ENCODE measurements around the gene GRPEL1. TPM values are rescaled to one million over a fixed set of nuclear protein-coding genes. Genes with fewer than 3 reads are reported as not detected.

GRPEL1 gene
- total and polyA plus RNA-seq, 2 of the 13 experiments (the other 11 are each of a cell fraction or from before 2014, with no cell fraction given): 32.3 to 141 TPM

- Histone ChIP-seq H3K9ac (ENCODE audit: insufficient read depth, low read depth, low read length) (peak overlapping the region; percentile 95), H3K4me3 (replicated peaks in 1 of 3; ENCODE audit: insufficient read depth in 1 of 3, low read depth in 2 of 3, low read length in 3 of 3) (peak overlapping the region; percentile 78 to 99 (median 96)), H3K27ac (ENCODE audit: extremely low read length, insufficient read depth, low read length) (peak overlapping the region; percentile 77), H3K79me2 (ENCODE audit: insufficient read depth, low read length) (peaks cover 49% of the 10 kb centered on the region), H3K36me3 (replicated peaks in 1 of 2; ENCODE audit: control insufficient read depth in 1 of 2, insufficient read depth in 2 of 2, low read length in 2 of 2) (peaks cover 0 to 3% of the 10 kb centered on the region in 2 experiments; a peak in 2 of 5 replicates), H4K20me1 (ENCODE audit: insufficient read depth, low read length) (0 out of 2 replicates have a peak, but pooled peaks cover 12% of the 10 kb centered on the region), H3K4me2 (ENCODE audit: low read depth, low read length) (peak overlapping the region; percentile 96), H3K4me1 (ENCODE audit: insufficient read depth, low read length) (peaks cover 42% of the 10 kb centered on the region), H3K27me3 (ENCODE audit: control insufficient read depth in 1 of 2, insufficient read depth in 2 of 2, low read length in 2 of 2) (peaks cover 0 to 5% of the 10 kb centered on the region in 2 experiments; a peak in 1 of 5 replicates), H2AFZ (ENCODE audit: low read length) (no peak overlapping the region), H3K9me3 (ENCODE audit: low read length) (no peaks in the 10 kb centered on the region)
- WGBS (ENCODE audit: low lambda C conversion rate): 16% methylated on average over 23 of the region's 29 CpGs
- DNase-seq (ENCODE audit: low spot score) (no peak), ATAC-seq (peak; percentile 3; the same call in 2 of the 3 replicates), FAIRE-seq (no peak)
- ChIA-PET CTCF (ENCODE audit: low intra/inter-chr PET ratio, low total read pairs) (interaction anchor here (1.9 kb wide), 1 partner anchor 26 kb away, joined by 7 read pairs; no protein-coding TSS in a partner anchor), POLR2A (interaction anchor here (0.6 to 5.6 kb wide), 9 partner anchors 10 to 371 kb away, joined by 3 to 64 read pairs (median 5); partner anchors contain the start of gene GRPEL1)
- in situ Hi-C loops (cut with HindIII; ENCODE audit: extremely low pct_ligation_motif_present, low pct_unique_long_range_greater_than_20kb): no loop called here
- intact Hi-C loops (cut with micrococcal nuclease; ENCODE audit: unreplicated experiment): loop anchor here (10.0 kb wide), 1 partner anchor 140 kb away; the partner anchor contains the start of gene TBC1D14
- BruUV-seq (replicated peaks): no TSS peak
- TF ChIP-seq ZMYM2 (CRISPR knock-in tag; IDR thresholded peaks at IDR 0.05) (0 out of 2 replicates have a peak, but pooled peaks have one; percentile 12), ZNF501 (CRISPR knock-in tag; IDR thresholded peaks at IDR 0.05) (peak; percentile 42; the same call in 1 of the 2 replicates), MYPOP (CRISPR knock-in tag; IDR thresholded peaks at IDR 0.05) (0 out of 2 replicates have a peak, but pooled peaks have one; percentile 19), ZNF607 (CRISPR knock-in tag; IDR thresholded peaks at IDR 0.05; ENCODE audit: borderline replicate concordance) (0 out of 2 replicates have a peak, but pooled peaks have one; percentile 10), HNF1B (CRISPR knock-in tag; IDR thresholded peaks at IDR 0.05) (peak; percentile 51; the same call in 1 of the 2 replicates), ZNF333 (CRISPR knock-in tag; IDR thresholded peaks at IDR 0.05; ENCODE audit: borderline replicate concordance) (peak; percentile 16; the same call in 1 of the 2 replicates), FOXO1 (CRISPR knock-in tag; IDR thresholded peaks at IDR 0.05) (no peak), BCL3 (CRISPR knock-in tag; IDR thresholded peaks at IDR 0.05) (0 out of 2 replicates have a peak, but pooled peaks have one; percentile 11), ZNF138 (CRISPR knock-in tag; IDR thresholded peaks at IDR 0.05; ENCODE audit: low read depth) (0 out of 2 replicates have a peak, but pooled peaks have one; percentile 4), ZKSCAN8 (CRISPR knock-in tag; IDR thresholded peaks at IDR 0.05; ENCODE audit: borderline replicate concordance) (no peak), ZNF577 (CRISPR knock-in tag; IDR thresholded peaks at IDR 0.05; ENCODE audit: borderline replicate concordance, low read depth) (no peak)
- TF ChIP-seq, protein P1, sequence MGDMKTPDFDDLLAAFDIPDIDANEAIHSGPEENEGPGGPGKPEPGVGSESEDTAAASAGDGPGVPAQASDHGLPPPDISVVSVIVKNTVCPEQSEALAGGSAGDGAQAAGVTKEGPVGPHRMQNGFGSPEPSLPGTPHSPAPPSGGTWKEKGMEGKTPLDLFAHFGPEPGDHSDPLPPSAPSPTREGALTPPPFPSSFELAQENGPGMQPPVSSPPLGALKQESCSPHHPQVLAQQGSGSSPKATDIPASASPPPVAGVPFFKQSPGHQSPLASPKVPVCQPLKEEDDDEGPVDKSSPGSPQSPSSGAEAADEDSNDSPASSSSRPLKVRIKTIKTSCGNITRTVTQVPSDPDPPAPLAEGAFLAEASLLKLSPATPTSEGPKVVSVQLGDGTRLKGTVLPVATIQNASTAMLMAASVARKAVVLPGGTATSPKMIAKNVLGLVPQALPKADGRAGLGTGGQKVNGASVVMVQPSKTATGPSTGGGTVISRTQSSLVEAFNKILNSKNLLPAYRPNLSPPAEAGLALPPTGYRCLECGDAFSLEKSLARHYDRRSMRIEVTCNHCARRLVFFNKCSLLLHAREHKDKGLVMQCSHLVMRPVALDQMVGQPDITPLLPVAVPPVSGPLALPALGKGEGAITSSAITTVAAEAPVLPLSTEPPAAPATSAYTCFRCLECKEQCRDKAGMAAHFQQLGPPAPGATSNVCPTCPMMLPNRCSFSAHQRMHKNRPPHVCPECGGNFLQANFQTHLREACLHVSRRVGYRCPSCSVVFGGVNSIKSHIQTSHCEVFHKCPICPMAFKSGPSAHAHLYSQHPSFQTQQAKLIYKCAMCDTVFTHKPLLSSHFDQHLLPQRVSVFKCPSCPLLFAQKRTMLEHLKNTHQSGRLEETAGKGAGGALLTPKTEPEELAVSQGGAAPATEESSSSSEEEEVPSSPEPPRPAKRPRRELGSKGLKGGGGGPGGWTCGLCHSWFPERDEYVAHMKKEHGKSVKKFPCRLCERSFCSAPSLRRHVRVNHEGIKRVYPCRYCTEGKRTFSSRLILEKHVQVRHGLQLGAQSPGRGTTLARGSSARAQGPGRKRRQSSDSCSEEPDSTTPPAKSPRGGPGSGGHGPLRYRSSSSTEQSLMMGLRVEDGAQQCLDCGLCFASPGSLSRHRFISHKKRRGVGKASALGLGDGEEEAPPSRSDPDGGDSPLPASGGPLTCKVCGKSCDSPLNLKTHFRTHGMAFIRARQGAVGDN (CRISPR knock-in tag; IDR thresholded peaks at IDR 0.05): peak; percentile 50; the same call in 1 of the 2 replicates
These were observed 23.5 kb downstream of the GRPEL1 start for GRCh38 chr4:7044137-7044930.

All from HepG2 (cell line).